HS-27A (cell line): Measurements from ENCODE around the gene BANP.
"Not testable (repeated sequence)": the region's sequence is repeated elsewhere in the genome, so short reads cannot be mapped to it uniquely, and the experiment has no call there.

Experiments
- DNase-seq: peaks from one replicate; pipeline ENCODE4 v3.0.0-alpha.2; 2012; ENCODE audit warnings: low read depth, missing footprints

BANP gene

GRCh38 chr16:88067530-88068411 is 116.5 kb downstream of the BANP start:
- no peak for DNase-seq

GRCh38 chr16:88068476-88069396 is 117.5 kb downstream of the BANP start:
- DNase-seq: no peak

GRCh38 chr16:88069397-88070168 is 118.3 kb downstream of the BANP start:
- no peak for DNase-seq

- no peak for DNase-seq
These were observed 119.1 kb downstream of the BANP start for GRCh38 chr16:88070341-88070740.

- no peak for DNase-seq
These were observed 119.9 kb downstream of the BANP start for GRCh38 chr16:88070989-88071625.

- DNase-seq: no peak
These were observed 120.7 kb downstream of the BANP start for GRCh38 chr16:88071908-88072307.

GRCh38 chr16:88072571-88073001 is 121.4 kb downstream of the BANP start:
- DNase-seq: no peak

- no peak for DNase-seq
These were observed 122.0 kb downstream of the BANP start for GRCh38 chr16:88073201-88073721.

GRCh38 chr16:88074041-88074440 is 122.8 kb downstream of the BANP start:
- DNase-seq: no peak

- DNase-seq: no peak
These were observed 125.1 kb downstream of the BANP start for GRCh38 chr16:88076211-88076931.

GRCh38 chr16:88076932-88077320 is 125.7 kb downstream of the BANP start:
- DNase-seq: not testable (repeated sequence)

- DNase-seq: no peak
These were observed 126.3 kb downstream of the BANP start for GRCh38 chr16:88077328-88078108.

- no peak for DNase-seq
These were observed 127.0 kb downstream of the BANP start for GRCh38 chr16:88078111-88078775.

GRCh38 chr16:88083582-88083981 is 132.3 kb downstream of the BANP start:
- DNase-seq: no peak

GRCh38 chr16:88084881-88085280 is 133.6 kb downstream of the BANP start:
- DNase-seq: no peak

GRCh38 chr16:88086571-88087516 is 135.6 kb downstream of the BANP start:
- no peak for DNase-seq

- DNase-seq: no peak
These were observed 136.3 kb downstream of the BANP start for GRCh38 chr16:88087517-88087877.

- DNase-seq: no peak
These were observed 136.9 kb downstream of the BANP start for GRCh38 chr16:88088161-88088581.
